Thymus (tissue), 11 donors: Measurements from ENCODE around the gene FBN3. TPM values are rescaled to one million over a fixed set of nuclear protein-coding genes. Genes with fewer than 3 reads are reported as not detected.

Experiments
- DNase-seq, 9 donors: peaks; one replicate each; pipeline ENCODE4 v3.0.0-alpha.2; 2013; ENCODE audit warnings: low spot score in 9 of 9, low read depth in 6 of 9, missing footprints in 1 of 9
- H3K27ac ChIP-seq, 2 donors: one replicate each; pipeline ENCODE4 v1.5.1; 2013; ENCODE audit warnings: control low read depth in 1 of 2, low read depth in 1 of 2, low read length in 1 of 2, mild to moderate bottlenecking in 1 of 2, moderate library complexity in 1 of 2
- H3K27me3 ChIP-seq, 2 donors: one replicate each; pipeline ENCODE4 v1.5.1; 2013; ENCODE audit warnings: low read length in 1 of 2; ENCODE audit not compliant: control insufficient read depth in 2 of 2, insufficient read depth in 1 of 2
- H3K36me3 ChIP-seq, 2 donors: one replicate each; pipeline ENCODE4 v1.5.1; 2013; ENCODE audit warnings: low read length in 1 of 2, mild to moderate bottlenecking in 1 of 2, moderate library complexity in 1 of 2; ENCODE audit not compliant: control insufficient read depth in 2 of 2, insufficient read depth in 2 of 2
- H3K4me1 ChIP-seq, 2 donors: one replicate each; pipeline ENCODE4 v1.5.1; 2013; ENCODE audit warnings: low read length in 2 of 2; ENCODE audit not compliant: control insufficient read depth in 2 of 2, insufficient read depth in 2 of 2
- H3K4me3 ChIP-seq, 2 donors: one replicate each; pipeline ENCODE4 v1.5.1; 2013; ENCODE audit warnings: low read length in 2 of 2, control low read depth in 1 of 2, mild to moderate bottlenecking in 1 of 2
- H3K9me3 ChIP-seq, 2 donors: one replicate each; pipeline ENCODE4 v1.5.1; 2013; ENCODE audit warnings: low read length in 1 of 2, mild to moderate bottlenecking in 1 of 2; ENCODE audit not compliant: control insufficient read depth in 2 of 2, insufficient read depth in 1 of 2
- WGBS: extraction: QIAGEN DNeasy Blood & Tissue Kit; methylation state at CpG from one replicate; pipeline ENCODE4 v1.1.7; 2013; 5-methylcytosine and 5-hydroxymethylcytosine counted together
- polyA plus RNA-seq: library from polyadenylated mRNA; stranded (reverse); fragments of 200-250 nt; gene quantifications from one replicate; pipeline ENCODE4 v1.2.3, GENCODE V29; 2013
- total RNA-seq: library from RNA; stranded (reverse); fragments of 120-200 nt; gene quantifications from one replicate; pipeline ENCODE4 v1.2.4, GENCODE V29; 2013
- donor health status: healthy.

FBN3 gene
- total and polyA plus RNA-seq, 2 donors, result 0.16 to 0.61 TPM

GRCh38 chr19:8097681-8098567, 51.5 kb downstream of the FBN3 start:
- H3K9me3 ChIP-seq, result peaks cover 11 to 34% of the 10 kb centered on the region in 2 donors
- H3K4me3 ChIP-seq, result no peak overlapping the region
- no peaks in the 10 kb centered on the region for H3K27me3 ChIP-seq
- 94% methylated on average over 5 of the region's 5 CpGs for WGBS
- H3K36me3 ChIP-seq, result no peaks in the 10 kb centered on the region
- H3K4me1 ChIP-seq, result no peaks in the 10 kb centered on the region
- H3K27ac ChIP-seq, result no peak overlapping the region
- DNase-seq, result no peak

- H3K4me3 ChIP-seq, result no peak overlapping the region
- peaks cover 11 to 34% of the 10 kb centered on the region in 2 donors for H3K9me3 ChIP-seq
- no peaks in the 10 kb centered on the region for H3K36me3 ChIP-seq
- no peaks in the 10 kb centered on the region for H3K27me3 ChIP-seq
- DNase-seq, result no peak
- H3K4me1 ChIP-seq, result no peaks in the 10 kb centered on the region
- no peak overlapping the region for H3K27ac ChIP-seq
- WGBS, result 93% methylated on average over 10 of the region's 10 CpGs
Measured at GRCh38 chr19:8097198-8097597, 52.2 kb downstream of the FBN3 start.

- WGBS, result 94% methylated on average over 3 of the region's 3 CpGs
- H3K27me3 ChIP-seq, result no peaks in the 10 kb centered on the region
- H3K27ac ChIP-seq, result no peak overlapping the region
- H3K4me3 ChIP-seq, result no peak overlapping the region
- no peaks in the 10 kb centered on the region for H3K36me3 ChIP-seq
- no peak for DNase-seq
- peaks cover 11 to 34% of the 10 kb centered on the region in 2 donors for H3K9me3 ChIP-seq
- H3K4me1 ChIP-seq, result no peaks in the 10 kb centered on the region
Measured at GRCh38 chr19:8096071-8096470, 53.3 kb downstream of the FBN3 start.

GRCh38 chr19:8095354-8095886, 54.0 kb downstream of the FBN3 start:
- no peaks in the 10 kb centered on the region for H3K27me3 ChIP-seq
- no peak overlapping the region for H3K27ac ChIP-seq
- no peaks in the 10 kb centered on the region for H3K36me3 ChIP-seq
- peaks cover 11 to 34% of the 10 kb centered on the region in 2 donors for H3K9me3 ChIP-seq
- no peak overlapping the region for H3K4me3 ChIP-seq
- no peak for DNase-seq
- 97% methylated on average over 2 of the region's 2 CpGs for WGBS
- no peaks in the 10 kb centered on the region for H3K4me1 ChIP-seq

- H3K4me1 ChIP-seq, result no peaks in the 10 kb centered on the region
- WGBS, result 89% methylated on average over 6 of the region's 6 CpGs
Measured at GRCh38 chr19:8094336-8094735, 55.1 kb downstream of the FBN3 start.

GRCh38 chr19:8093740-8094139, 55.7 kb downstream of the FBN3 start:
- DNase-seq, result no peak

More at GRCh38 chr19:8094336-8094735, 55.1 kb downstream of the FBN3 start:
- DNase-seq, result no peak
- no peak overlapping the region for H3K27ac ChIP-seq
- H3K27me3 ChIP-seq, result no peaks in the 10 kb centered on the region
- H3K9me3 ChIP-seq, result peaks cover 11 to 40% of the 10 kb centered on the region in 2 donors
- H3K4me3 ChIP-seq, result no peak overlapping the region
- no peaks in the 10 kb centered on the region for H3K36me3 ChIP-seq

GRCh38 chr19:8090950-8091349, 58.4 kb downstream of the FBN3 start:
- no peak overlapping the region for H3K27ac ChIP-seq
- DNase-seq, result no peak
- no peaks in the 10 kb centered on the region for H3K4me1 ChIP-seq
- 93% methylated on average over 2 of the region's 2 CpGs for WGBS
- no peaks in the 10 kb centered on the region for H3K36me3 ChIP-seq
- H3K27me3 ChIP-seq, result no peaks in the 10 kb centered on the region
- H3K9me3 ChIP-seq, result peaks cover 5 to 30% of the 10 kb centered on the region in 2 donors
- H3K4me3 ChIP-seq, result no peak overlapping the region

More at GRCh38 chr19:8093740-8094139, 55.7 kb downstream of the FBN3 start:
- Histone ChIP-seq H3K27me3 (no peaks in the 10 kb centered on the region), H3K4me1 (no peaks in the 10 kb centered on the region), H3K9me3 (peaks cover 11 to 41% of the 10 kb centered on the region in 2 donors), H3K4me3 (no peak overlapping the region), H3K27ac (no peak overlapping the region), H3K36me3 (no peaks in the 10 kb centered on the region)
- WGBS, result 96% methylated on average over 2 of the region's 2 CpGs

- Histone ChIP-seq H3K27me3 (no peaks in the 10 kb centered on the region), H3K9me3 (peaks cover 0 to 21% of the 10 kb centered on the region in 2 donors), H3K36me3 (no peaks in the 10 kb centered on the region), H3K27ac (no peak overlapping the region), H3K4me3 (no peak overlapping the region), H3K4me1 (no peaks in the 10 kb centered on the region)
- no peak for DNase-seq
- 93% methylated on average over 19 of the region's 19 CpGs for WGBS
Measured at GRCh38 chr19:8089664-8090601, 59.5 kb downstream of the FBN3 start.
